Limb (tissue), 2 donors: ENCODE results near the gene LYSMD3.
"Not testable (repeated sequence)": the region's sequence is repeated elsewhere in the genome, so short reads cannot be mapped to it uniquely, and the experiment has no call there.

Source experiments
- DNase-seq, 2 donors: peaks; one replicate each; pipeline ENCODE4 v3.0.0-alpha.2; 2016; ENCODE audit errors: extremely low spot score in 2 of 2

The LYSMD3 gene

DNA sequence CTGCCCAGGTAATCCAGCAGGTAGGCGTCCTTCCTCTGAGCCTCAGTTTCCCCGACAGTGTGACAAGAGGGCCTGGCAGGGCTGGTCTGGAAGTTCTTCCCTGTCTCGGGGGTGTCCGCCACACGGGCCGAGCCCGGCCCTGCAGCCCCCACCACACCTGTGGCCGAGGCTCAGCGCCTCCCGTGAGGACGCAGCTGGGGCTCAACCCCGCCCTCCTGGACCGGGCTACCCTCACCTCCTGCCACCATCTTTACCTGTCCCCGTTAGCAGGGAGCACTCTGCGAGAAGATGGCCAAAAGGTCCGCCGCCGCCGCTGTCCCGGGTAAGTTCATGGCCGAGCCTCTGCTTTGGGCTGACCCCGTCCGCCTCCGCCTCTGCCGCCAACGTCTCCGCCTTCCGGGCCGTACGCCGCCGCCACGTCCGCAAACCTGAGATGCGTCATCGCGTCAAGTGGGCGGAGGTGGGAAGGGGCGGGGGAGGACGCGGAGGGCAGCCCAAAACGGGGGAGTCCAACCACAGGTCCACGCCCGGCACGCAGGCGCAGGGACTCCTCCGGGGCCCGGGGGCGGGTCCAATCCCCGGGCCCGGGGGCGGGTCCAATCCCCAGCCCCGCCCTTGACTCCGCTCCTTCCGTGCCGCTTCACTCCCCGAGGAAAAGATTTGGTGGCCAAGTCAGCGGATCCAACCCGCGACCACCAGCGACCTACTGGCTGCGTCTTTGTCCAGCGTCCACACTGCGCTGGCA is at the start of gene LYSMD3:
Gene LYSMD3, minus strand, starts transcription at position 391 of the 745 bp plus-strand sequence. CDS start 4,295 bp downstream, outside the sequence.
- peak; percentile 96 to 98 for DNase-seq

DNA sequence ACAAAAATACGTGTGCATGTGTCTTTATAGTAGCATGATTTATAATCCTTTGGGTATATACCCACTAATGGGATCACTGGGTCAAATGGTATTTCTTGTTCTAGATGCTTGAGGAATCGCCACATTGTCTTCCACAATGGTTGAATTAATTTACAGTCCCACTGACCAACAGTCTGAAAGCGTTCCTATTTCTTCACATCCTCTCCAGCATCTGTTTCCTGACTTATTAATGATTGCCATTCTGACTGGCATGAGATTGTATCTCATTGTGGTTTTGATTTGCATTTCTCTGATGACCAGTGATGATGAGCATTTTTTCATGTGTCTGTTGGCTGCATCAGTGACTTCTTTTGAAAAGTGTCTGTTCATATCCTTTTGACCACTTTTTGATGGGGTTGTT is 47.2 kb upstream of the LYSMD3 start:
- DNase-seq, result not testable (repeated sequence)

DNA sequence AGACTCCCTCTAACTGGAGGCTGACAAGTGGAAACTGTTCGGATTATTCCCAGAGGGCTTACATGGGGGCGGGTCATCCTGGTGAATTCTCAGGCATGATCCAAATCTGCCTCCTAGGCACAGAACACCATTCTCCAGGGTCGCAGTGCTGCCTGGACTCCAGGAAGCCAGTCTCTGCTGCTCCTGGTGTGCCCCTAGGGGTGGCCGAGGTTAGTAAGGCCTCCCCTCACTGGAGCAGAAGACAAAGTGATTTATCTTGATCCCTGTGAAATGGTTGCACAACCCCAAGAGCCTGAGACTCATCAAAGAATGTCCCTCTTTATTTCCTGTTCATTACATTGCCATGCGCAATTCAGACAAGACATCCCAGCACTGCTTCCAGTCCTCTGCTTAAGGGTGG is 46.3 kb upstream of the LYSMD3 start:
- no peak for DNase-seq

DNA sequence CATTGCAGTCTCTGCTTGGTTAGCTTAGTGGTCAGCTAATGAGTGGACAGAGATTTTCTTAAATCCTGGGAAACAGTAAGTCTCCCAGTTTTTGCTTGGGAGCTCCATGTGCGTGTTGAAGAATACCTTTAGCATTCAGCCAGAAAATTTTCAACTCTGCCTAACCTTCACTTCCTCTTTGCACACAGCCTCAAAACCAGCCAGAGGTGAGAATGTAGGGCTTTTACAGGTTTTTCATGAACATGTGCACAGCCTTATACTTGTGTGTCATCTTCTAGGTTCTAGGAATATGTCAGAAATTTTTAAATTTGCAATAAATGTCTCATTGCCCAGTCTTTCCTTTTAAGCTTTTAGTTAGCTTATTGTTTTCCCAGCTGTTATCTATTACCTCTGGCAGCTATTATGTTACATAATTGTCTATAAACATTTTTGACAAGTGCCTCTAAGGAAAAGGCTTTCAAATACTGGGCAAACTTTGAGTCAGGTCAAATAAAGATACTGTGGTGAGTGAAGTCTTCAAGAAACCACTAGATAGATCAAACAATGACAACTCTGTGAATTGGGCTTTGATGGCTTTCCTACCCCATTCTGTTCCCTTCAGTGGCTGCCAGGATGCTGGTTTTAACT is 41.9 kb upstream of the LYSMD3 start:
- no peak for DNase-seq

DNA sequence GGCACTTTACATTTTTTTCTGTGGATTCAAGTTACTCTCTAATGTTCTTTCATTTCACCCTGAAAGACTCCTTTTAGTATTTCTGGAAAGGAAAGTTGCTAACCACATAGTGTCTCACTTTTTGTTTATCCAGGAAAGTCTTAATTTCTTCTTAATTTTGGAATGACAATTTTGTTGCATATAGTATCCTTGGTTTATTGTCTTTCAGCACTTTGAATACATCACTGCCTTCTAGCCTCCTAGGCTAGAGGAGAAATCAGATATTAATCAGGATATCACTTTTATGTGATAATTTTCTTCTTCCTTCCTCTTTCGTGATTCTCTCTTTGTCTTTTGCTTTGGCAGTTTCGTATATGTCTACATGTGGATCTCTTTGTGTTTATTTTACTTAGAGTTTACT is 40.6 kb upstream of the LYSMD3 start:
- no peak for DNase-seq

DNA sequence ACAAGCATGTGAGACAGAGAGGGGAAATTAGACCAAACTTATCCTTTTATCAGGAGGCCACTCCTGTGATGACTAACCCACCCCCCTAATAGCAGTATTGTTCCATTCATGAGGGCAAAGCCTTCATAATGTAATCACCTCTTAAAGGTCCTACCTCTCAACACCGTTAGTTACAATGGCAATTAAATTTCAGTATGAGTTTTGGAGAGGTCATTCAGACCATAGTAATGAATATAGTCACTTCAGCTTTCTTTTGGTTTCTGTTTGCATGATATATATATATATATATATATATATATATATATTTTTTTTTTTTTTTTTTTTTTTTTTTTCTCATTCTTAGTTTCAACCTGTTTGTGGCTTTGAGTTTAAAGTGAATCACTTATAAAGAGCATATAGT is 39.7 kb upstream of the LYSMD3 start:
- no peak for DNase-seq

DNA sequence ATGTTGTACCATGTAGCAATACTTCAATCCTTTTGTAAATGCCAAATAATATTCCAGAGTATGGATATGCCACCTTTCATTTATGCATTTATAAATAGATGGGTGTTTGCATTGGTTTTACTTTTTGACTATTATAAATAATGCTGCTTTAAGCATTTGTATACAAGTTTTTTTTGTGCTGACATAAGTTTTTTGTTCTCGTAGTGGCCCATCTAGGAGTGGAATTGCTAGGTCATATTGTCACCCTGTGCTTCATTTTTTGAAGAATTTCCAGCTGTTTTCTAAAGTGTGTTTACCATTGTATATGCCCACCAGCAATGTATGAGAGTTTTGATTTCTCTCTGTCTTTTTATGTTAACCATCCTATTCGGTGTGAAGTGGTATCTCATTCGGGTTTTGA is 36.1 kb upstream of the LYSMD3 start:
- DNase-seq, result no peak

DNA sequence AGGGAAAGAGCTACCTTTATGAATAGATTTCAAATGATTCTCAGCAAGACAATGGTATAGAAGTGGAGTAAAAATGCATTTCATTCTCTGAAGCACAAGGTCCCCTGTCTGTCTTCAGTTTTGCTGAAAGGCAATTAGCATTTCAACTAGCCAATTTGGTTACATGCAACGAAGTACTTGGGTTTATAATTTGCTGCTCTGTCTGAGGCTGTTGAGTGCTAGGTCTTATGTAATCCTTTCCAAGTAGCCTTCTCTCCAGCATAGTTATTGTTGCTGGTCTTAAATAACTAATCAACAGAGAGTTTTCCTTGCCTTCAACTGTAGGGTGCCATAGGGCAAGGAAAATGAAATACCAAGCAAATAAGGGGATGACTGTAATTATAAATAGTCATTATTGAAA is 33.7 kb upstream of the LYSMD3 start:
- DNase-seq, result no peak

DNA sequence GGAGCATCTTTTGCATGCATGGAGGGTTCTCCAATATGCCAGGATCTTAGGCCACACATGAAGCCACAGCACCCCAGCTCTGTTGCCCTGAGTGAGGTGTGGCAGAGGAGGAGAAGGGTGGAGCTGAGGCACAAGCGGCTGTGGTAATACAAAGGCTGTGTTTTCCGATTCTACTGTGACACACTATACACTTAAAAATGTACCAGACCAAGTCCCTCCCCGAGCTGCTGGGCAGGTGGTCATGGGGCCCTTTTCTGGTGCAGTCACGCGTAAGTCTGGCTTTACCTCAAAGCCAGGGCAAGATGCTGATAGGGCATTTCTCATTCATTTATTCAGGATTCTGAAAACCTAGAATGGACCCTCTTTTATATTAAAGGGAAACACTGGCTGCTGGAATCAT is 33.0 kb upstream of the LYSMD3 start:
- no peak for DNase-seq

DNA sequence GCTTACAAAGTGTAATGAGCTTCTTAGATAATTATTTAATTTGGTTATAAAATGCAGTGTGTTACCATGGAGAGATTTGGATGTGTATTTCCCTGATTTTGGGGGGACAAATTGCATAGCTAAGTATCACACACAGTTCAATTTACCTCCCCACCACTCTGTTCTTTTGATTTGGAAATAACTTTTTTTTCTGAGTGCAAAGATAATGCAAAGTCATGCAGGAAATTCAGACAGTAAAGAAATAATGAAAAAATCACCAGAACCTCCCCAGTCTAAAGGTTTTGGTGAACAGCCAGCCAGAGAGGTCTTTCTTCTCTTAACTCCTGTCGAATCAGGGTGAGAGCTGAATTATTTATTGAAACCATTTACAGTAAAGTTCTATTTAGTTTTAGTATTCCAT is 32.4 kb upstream of the LYSMD3 start:
- no peak for DNase-seq

DNA sequence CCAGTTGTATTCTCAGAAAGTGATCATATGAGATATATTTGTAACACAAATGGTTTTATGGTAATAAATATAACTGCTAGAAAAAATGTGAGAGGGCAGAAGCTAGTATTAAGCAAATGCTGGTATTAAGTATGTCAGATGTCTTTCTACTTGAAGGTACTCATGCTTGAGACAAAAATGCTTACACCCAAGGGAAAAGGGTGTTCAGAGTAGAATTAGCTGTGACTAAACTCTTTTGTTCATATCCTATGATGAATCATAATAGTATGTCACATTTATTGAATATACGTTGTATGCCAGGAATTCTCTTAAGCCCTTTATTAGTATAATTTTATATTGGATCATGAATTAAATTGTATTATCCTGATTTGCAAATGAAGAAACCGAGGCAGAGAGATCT is 31.4 kb upstream of the LYSMD3 start:
- no peak for DNase-seq

DNA sequence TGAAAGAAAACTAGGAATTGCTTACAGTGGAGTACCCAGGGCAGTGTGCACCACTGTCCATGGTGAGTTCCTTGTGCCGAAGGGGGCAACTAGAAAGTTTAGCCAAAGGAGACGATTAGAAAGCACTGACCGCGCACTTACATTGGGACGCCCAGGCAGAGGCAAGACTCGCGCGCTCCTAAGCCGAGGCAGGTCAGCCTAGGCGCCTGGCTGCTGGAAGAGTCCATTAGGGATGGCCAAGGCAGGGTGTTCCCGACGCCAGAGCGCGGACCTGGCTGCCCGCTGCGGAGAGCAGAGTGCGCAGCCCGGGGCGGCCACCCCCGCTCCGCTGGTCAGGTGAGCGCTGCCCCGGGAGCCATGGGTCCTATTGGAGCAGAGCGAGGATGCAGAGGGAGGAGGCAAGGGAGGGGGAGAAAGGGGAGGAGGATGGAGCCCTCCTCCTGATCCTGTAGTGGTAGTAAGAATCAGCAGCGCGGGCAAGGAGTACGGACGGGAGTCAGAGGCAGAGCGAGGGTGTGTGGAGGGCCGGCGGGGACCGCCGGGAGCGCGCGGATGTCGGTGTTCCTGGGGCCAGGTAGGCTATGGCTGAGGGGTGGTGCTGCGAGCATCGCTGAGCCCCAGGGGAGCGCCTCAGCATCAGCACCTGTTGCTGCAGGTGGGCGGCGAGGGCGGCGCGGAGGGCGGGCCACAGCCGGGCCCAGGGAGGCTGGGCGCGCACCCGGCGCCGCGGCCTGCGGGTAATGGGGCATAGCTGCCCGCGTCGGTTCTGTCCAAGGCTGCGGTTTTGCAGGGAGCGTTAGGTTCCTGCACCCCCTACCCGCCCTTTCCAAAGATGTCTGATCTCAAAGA is 29.2 kb upstream of the LYSMD3 start, which contains the start of gene ADGRV1:
Gene ADGRV1, plus strand, starts transcription at position 454 of the 849 bp plus-strand sequence. Its CDS starts 99 bp downstream, at position 553.
- peak; percentile 38 to 84 for DNase-seq

DNA sequence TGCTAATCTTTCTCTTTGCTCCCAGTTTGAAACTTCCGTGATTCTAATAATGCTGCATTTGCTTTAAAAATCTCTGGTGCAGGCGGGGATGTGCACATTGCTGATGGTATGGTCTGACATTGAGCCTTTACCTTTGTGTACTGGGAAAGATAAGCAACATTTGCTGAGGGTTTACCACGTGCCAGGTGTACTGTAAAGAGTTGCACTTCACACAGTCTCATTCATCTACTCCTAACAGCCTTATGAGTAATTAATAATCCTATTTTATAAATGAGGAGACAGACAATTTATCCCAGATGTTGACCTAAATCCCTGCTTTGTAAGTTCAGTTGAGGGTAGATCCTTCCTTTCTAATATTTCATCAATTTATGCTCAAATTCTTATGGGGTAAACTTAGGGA is 28.5 kb upstream of the LYSMD3 start:
- DNase-seq, result no peak

DNA sequence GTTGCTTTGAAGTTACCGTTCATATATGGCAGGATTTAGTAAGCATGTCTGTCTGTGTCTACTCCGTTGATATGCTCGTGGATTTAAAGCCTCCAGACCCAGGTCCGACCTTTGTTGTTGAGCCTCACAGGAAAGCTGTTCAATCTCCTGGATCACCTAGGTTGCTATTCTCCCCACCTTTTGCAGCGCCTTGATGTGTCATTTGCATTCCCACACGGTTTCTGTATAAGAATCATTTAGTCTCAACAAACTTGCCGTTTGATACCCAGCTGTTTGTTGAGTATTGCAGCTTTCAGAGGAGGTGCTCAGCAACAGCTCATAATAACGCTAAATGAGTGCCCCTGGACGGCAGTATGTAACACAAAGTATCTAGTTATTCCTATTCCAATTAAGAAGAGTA is 28.0 kb upstream of the LYSMD3 start:
- no peak for DNase-seq

DNA sequence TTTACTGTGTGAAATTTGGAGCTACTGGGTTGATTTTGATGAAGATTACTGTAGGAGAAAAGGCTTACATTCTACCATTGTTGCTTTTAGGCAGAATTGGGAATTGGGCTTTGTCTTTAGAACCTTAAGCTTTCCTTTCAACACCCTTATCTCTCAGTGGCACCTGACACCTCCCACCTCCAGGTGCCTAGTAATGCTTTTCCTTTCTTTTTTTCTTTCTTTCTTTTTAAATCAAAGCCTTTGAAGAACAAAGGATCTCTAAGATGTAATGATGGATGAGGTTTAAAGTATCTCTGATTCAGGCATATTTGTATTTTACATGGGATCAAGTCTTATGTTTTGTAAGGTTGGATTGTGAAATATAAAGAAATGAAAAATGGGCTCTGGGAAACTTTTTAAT is 26.3 kb upstream of the LYSMD3 start:
- no peak for DNase-seq

DNA sequence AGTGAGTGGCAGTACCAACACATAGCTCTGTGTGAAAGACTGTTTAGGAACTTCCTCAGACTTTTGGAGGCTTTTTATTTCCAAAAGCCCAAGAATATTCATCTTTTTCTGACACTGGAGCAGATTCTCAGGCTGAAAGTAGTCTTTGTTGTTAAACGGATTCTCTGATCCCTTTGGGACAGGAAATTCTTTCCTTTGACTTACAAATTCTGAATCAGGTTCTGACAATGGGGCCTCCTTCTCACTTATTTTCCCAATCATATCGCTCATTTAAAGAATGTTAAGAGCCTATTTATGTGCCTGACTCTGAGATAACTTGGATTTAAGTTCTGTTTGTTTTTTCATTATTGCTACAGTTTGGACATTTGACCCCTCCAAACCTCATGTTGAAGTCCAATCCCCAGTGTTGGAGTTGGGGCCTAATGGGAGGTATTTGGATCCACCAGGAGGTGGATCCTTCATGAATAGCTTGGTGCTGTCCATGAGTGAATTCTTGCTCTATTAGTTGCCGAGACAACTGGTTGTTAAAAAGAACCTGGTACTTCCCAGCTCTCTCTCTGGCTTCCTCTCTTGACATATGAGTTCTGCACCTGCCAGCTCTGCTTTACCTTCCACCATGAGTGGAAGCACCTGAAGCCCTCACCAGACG is 25.1 kb upstream of the LYSMD3 start:
- DNase-seq, result no peak

DNA sequence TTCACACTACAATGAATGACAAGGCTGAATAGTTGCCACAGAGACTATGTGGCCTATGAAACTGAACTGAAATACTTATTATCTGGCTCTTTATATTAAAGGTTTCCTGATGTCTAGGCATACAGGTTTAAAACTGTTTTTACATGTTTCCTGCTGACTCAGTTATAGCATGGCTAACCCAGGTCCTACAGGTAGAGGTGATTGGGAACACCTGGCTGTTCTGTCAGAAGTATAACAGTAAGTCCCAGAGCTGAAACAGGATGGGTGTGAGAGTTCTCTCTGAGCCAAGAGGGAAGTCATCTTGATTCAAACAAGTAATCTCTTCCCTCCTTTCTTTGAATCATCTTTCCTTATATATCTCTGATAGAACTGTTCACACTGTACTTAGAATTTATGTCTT is 24.3 kb upstream of the LYSMD3 start:
- no peak for DNase-seq

DNA sequence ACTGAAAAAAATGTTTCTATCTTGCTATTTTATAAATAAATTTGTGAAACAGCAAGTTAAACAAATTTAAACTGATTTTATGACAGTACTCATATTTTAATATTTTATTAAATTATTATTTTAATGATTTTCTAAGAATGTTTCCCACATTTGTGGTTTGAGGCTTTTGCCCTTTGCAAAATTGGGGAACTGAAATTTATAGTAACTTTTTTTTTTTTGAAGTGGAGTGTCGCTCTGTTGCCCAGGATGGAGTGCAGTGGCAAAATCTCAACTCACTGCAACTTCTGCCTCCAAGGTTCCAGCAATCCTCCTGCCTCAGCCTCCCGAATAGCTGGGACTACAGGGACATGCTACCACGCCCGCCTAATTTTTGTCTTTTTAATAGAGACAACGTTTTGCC is 22.0 kb upstream of the LYSMD3 start:
- no peak for DNase-seq

DNA sequence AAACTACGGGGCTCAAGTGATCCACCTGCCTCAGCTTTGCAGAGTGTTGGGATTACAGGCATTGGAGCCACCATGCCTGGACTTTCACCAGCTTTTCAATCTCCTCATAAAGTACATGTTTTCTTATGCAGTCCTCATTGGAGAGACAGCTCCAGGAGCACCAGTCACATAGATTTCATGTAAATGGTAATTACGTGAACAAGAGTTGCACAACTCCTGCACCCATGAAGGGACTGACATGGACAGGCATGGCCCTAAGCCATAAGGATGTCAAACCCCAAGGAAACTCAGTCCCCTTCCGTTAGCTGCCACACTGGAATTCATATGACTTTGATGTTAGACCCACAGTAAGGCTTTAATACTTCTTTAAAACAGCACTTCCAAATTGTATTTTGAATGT is 21.6 kb upstream of the LYSMD3 start:
- no peak for DNase-seq

DNA sequence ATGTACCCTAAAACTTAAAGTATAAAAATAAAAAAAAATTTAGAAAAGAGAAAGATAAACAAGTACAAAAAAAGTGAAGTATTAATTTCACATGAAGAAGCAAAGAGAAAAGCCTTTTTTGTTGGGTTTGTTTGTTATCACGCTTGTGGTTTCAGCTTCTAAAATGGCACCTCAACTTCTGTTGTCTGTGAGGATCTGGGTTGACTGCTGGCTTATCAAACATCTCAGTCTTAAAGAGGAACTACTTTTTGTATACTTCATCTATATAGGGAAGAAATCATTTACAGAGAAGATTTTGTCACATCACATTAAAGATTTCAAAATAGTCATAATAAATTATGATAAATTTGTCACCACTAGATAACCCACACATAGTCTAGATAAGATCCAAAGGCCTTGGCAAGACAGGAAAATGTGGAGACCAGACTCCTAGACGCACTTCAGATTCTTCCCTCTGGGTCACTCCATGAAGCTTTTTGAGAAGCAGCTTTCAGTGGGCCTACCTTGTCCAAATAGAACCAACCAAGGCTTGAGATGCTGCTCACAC is 20.4 kb upstream of the LYSMD3 start:
- no peak for DNase-seq

DNA sequence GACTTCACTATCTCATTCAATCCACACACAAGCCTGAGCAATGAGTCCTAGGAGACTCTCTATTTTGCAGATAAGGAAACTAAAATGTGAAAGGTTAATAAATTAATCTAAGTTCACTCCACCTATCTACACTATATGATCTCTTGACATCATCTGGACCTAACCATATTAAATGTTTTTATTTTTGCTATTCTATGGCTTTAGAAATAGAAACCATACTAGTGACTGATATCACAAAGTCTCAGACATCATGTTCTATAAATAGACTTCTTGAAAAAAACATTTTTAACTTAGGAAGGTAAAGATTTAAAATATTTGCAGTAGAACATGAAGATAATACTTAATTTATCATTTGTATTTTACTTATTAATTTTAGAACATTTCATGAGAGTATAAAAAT is 19.8 kb upstream of the LYSMD3 start:
- no peak for DNase-seq
